Measurements from ENCODE around the gene GREM2. TPM values are rescaled to one million over a fixed set of nuclear protein-coding genes. Genes with fewer than 3 reads are reported as not detected.

GREM2 gene
- total RNA-seq, 1 experiment from 2014 or later: not detected

- no peaks in the 10 kb centered on the region for H3K36me3 ChIP-seq (ENCODE audit: low read depth, low read length)
These were observed 120.8 kb downstream of the GREM2 start for GRCh38 chr1:240491156-240491555.

GRCh38 chr1:240487493-240487892 lies 124.5 kb downstream of the GREM2 start:
- CTCF ChIA-PET: no interaction called here
- Histone ChIP-seq H3F3A (ENCODE audit: low read length, unreplicated experiment) (no peaks in the 10 kb centered on the region), H4K20me1 (ENCODE audit: low read length) (no peaks in the 10 kb centered on the region), H3K27me3 (ENCODE audit: low read length) (no peaks in the 10 kb centered on the region), H3K4me2 (ENCODE audit: low read length) (no peak overlapping the region), H2AFZ (ENCODE audit: low read length) (no peak overlapping the region), H3K79me2 (ENCODE audit: low read length) (no peaks in the 10 kb centered on the region), H3K4me1 (ENCODE audit: insufficient read depth, low read length) (peaks cover 15% of the 10 kb centered on the region), H3K9ac (ENCODE audit: low read length) (no peak overlapping the region), H3K36me3 (ENCODE audit: low read depth, low read length) (no peaks in the 10 kb centered on the region), H3K9me3 (ENCODE audit: low read length) (no peaks in the 10 kb centered on the region), H3K9me2 (replicated peaks; ENCODE audit: low read length) (no peaks in the 10 kb centered on the region), H3K4me3 (ENCODE audit: low read length) (no peak overlapping the region), H3K27ac (ENCODE audit: low read length) (no peak overlapping the region)
- no peak for TF ChIP-seq EZH2 (IDR thresholded peaks at IDR 0.05; ENCODE audit: low read length, unreplicated experiment)
- 0 out of 2 replicates have a peak, but pooled peaks have one; percentile 20 for TF ChIP-seq CTCF (conservative IDR thresholded peaks at IDR 0.05; ENCODE audit: low read depth, low read length)
- no peak for TF ChIP-seq EZH2phosphoT487 (IDR thresholded peaks at IDR 0.05; ENCODE audit: borderline replicate concordance, low read length)
- intact Hi-C loops (cut with micrococcal nuclease): no loop called here
- POLR2A ChIA-PET (ENCODE audit: unreplicated experiment): interaction anchor here (0.6 kb wide), 1 partner anchor 231 kb away, joined by 8 read pairs; no protein-coding TSS in a partner anchor
- ATAC-seq (no peak), DNase-seq (no peak)
- BruUV-seq (replicated peaks): no TSS peak

More at GRCh38 chr1:240491156-240491555, 120.8 kb downstream of the GREM2 start:
- ATAC-seq (peak; percentile 88), DNase-seq (peak; percentile 91)
- no TSS peak for BruUV-seq (replicated peaks)
- H4K20me1 ChIP-seq (ENCODE audit: low read length): no peaks in the 10 kb centered on the region
- ChIA-PET POLR2A (ENCODE audit: unreplicated experiment) (no interaction called here), CTCF (no interaction called here)
- H3K27me3 ChIP-seq (ENCODE audit: low read length): no peaks in the 10 kb centered on the region
- H3K9me2 ChIP-seq (replicated peaks; ENCODE audit: low read length): no peaks in the 10 kb centered on the region
- H3F3A ChIP-seq (ENCODE audit: low read length, unreplicated experiment): no peaks in the 10 kb centered on the region
- H3K4me1 ChIP-seq (ENCODE audit: insufficient read depth, low read length): peaks cover 15% of the 10 kb centered on the region
- no peaks in the 10 kb centered on the region for H3K79me2 ChIP-seq (ENCODE audit: low read length)
- H2AFZ ChIP-seq (ENCODE audit: low read length): 0 out of 2 replicates have a peak overlapping the region, but pooled peaks have one; percentile 10
- H3K4me3 ChIP-seq (ENCODE audit: low read length): no peak overlapping the region
- TF ChIP-seq EZH2phosphoT487 (IDR thresholded peaks at IDR 0.05; ENCODE audit: borderline replicate concordance, low read length) (no peak), EZH2 (IDR thresholded peaks at IDR 0.05; ENCODE audit: low read length, unreplicated experiment) (no peak), CTCF (conservative IDR thresholded peaks at IDR 0.05; ENCODE audit: low read depth, low read length) (no peak)
- H3K9me3 ChIP-seq (ENCODE audit: low read length): no peaks in the 10 kb centered on the region
- H3K27ac ChIP-seq (ENCODE audit: low read length): no peak overlapping the region
- intact Hi-C loops (cut with micrococcal nuclease): no loop called here
- peak overlapping the region; percentile 61 for H3K4me2 ChIP-seq (ENCODE audit: low read length)
- H3K9ac ChIP-seq (ENCODE audit: low read length): no peak overlapping the region

- Histone ChIP-seq H3K9me2 (replicated peaks; ENCODE audit: low read length) (no peaks in the 10 kb centered on the region), H3K4me1 (ENCODE audit: insufficient read depth, low read length) (peaks cover 11% of the 10 kb centered on the region), H4K20me1 (ENCODE audit: low read length) (no peaks in the 10 kb centered on the region), H3K79me2 (ENCODE audit: low read length) (no peaks in the 10 kb centered on the region), H3K9ac (ENCODE audit: low read length) (no peak overlapping the region), H3K4me3 (ENCODE audit: low read length) (no peak overlapping the region), H3F3A (ENCODE audit: low read length, unreplicated experiment) (no peaks in the 10 kb centered on the region), H3K4me2 (ENCODE audit: low read length) (no peak overlapping the region), H3K27ac (ENCODE audit: low read length) (no peak overlapping the region), H3K36me3 (ENCODE audit: low read depth, low read length) (no peaks in the 10 kb centered on the region), H2AFZ (ENCODE audit: low read length) (no peak overlapping the region), H3K27me3 (ENCODE audit: low read length) (no peaks in the 10 kb centered on the region), H3K9me3 (ENCODE audit: low read length) (no peaks in the 10 kb centered on the region)
- CTCF ChIA-PET: no interaction called here
- no peak for DNase-seq
- BruUV-seq (replicated peaks): no TSS peak
- no peak for TF ChIP-seq EZH2phosphoT487 (IDR thresholded peaks at IDR 0.05; ENCODE audit: borderline replicate concordance, low read length)
- no peak for TF ChIP-seq EZH2 (IDR thresholded peaks at IDR 0.05; ENCODE audit: low read length, unreplicated experiment)
- TF ChIP-seq CTCF (conservative IDR thresholded peaks at IDR 0.05; ENCODE audit: low read depth, low read length): no peak
- POLR2A ChIA-PET (ENCODE audit: unreplicated experiment): no interaction called here
- no peak for ATAC-seq
- intact Hi-C loops (cut with micrococcal nuclease): no loop called here
These were observed 125.3 kb downstream of the GREM2 start for GRCh38 chr1:240486611-240487010.
